ENCODE data around the gene TNN.

DNA sequence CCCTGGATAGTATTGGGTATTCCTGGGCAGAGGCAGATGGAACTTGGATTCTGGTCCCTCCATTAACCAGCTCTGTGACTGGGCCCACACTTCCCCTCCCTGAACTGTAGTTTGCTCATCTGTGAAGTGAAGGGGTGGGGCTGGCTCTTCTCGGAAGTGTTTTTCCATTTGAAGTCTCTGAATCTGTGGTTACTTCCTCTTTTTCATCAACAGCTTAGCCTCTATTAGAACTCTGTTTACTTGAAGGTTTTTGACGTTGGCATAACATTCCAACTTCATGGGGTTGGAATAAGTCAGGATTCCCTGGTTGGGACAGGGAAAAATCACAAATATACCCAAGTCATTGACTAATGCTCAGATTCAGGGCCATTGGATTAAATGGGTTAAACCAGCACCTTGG is 121.3 kb downstream of the TNN start:
- TF ChIP-seq, protein P1, sequence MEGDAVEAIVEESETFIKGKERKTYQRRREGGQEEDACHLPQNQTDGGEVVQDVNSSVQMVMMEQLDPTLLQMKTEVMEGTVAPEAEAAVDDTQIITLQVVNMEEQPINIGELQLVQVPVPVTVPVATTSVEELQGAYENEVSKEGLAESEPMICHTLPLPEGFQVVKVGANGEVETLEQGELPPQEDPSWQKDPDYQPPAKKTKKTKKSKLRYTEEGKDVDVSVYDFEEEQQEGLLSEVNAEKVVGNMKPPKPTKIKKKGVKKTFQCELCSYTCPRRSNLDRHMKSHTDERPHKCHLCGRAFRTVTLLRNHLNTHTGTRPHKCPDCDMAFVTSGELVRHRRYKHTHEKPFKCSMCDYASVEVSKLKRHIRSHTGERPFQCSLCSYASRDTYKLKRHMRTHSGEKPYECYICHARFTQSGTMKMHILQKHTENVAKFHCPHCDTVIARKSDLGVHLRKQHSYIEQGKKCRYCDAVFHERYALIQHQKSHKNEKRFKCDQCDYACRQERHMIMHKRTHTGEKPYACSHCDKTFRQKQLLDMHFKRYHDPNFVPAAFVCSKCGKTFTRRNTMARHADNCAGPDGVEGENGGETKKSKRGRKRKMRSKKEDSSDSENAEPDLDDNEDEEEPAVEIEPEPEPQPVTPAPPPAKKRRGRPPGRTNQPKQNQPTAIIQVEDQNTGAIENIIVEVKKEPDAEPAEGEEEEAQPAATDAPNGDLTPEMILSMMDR (IDR thresholded peaks at IDR 0.05), result no peak
- no peak for TF ChIP-seq POLR2A (IDR thresholded peaks at IDR 0.05)
